ENCODE results near the gene MYBPC2.

Gene MYBPC2

DNA sequence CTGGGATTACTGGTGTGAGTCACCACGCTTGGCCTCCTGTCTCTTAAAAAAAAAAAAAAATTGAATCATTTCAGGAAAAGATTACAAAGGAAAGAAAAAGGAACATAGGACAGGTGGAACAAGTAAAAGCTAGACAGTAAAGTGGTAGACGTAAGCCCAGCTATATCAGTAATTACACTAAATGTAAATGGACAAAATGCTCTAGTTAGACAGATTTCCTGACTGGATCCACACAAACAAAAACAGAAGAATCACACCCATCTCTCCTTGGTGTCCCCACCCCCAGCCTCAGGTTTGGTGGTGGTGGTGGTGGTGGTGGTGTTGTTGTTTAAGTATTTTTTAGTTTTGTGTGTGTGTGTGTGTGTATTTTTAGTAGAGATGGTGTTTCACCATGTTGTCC lies 20.3 kb upstream of the MYBPC2 start:
- Histone ChIP-seq H3K27ac (no peak overlapping the region), H3K4me3 (no peak overlapping the region)
- TF ChIP-seq, protein P1, sequence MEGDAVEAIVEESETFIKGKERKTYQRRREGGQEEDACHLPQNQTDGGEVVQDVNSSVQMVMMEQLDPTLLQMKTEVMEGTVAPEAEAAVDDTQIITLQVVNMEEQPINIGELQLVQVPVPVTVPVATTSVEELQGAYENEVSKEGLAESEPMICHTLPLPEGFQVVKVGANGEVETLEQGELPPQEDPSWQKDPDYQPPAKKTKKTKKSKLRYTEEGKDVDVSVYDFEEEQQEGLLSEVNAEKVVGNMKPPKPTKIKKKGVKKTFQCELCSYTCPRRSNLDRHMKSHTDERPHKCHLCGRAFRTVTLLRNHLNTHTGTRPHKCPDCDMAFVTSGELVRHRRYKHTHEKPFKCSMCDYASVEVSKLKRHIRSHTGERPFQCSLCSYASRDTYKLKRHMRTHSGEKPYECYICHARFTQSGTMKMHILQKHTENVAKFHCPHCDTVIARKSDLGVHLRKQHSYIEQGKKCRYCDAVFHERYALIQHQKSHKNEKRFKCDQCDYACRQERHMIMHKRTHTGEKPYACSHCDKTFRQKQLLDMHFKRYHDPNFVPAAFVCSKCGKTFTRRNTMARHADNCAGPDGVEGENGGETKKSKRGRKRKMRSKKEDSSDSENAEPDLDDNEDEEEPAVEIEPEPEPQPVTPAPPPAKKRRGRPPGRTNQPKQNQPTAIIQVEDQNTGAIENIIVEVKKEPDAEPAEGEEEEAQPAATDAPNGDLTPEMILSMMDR (IDR thresholded peaks at IDR 0.05), result no peak
- DNase-seq (ENCODE audit: low spot score), result no peak

DNA sequence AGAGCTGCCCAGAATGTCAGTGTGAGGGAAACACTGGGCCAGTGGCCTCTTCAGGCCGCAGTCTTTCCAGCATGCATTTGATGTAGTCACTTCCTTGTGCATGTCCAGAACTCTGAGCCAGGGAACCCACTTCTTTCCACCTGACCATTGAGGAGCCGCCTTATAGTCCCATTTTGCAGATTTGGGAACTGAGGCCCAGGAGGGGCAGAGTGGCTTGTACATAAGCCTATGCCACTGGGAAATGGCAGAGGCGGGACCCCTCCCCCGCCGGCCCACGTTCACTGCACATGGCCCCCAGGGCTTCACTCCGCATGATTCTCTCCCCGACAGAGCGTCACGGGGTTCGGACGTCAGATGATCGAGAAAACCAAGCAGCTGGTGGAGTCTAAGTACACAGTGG lies 19.6 kb upstream of the MYBPC2 start:
- Histone ChIP-seq H3K27ac (no peak overlapping the region), H3K4me3 (no peak overlapping the region)
- TF ChIP-seq, protein P1 (IDR thresholded peaks at IDR 0.05), result no peak
- no peak for DNase-seq (ENCODE audit: low spot score)

DNA sequence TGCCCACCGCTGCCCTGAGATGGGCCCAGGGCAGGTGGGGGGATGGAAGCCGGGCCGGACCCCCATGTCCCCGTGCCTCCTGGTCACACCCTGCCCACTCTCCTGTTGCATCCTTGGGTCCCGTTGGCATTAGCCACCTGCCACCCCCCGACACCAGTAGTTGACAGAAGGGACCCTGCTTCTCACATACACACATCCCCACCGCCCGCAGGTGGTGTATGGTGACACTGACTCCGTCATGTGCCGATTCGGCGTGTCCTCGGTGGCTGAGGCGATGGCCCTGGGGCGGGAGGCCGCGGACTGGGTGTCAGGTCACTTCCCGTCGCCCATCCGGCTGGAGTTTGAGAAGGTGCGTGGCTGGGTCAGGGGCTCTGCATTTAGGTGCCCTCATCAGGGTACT lies 19.2 kb upstream of the MYBPC2 start:
- no peak overlapping the region for H3K27ac ChIP-seq
- no peak for DNase-seq (ENCODE audit: low spot score)
- TF ChIP-seq, protein P1 (IDR thresholded peaks at IDR 0.05), result no peak
- no peak overlapping the region for H3K4me3 ChIP-seq

DNA sequence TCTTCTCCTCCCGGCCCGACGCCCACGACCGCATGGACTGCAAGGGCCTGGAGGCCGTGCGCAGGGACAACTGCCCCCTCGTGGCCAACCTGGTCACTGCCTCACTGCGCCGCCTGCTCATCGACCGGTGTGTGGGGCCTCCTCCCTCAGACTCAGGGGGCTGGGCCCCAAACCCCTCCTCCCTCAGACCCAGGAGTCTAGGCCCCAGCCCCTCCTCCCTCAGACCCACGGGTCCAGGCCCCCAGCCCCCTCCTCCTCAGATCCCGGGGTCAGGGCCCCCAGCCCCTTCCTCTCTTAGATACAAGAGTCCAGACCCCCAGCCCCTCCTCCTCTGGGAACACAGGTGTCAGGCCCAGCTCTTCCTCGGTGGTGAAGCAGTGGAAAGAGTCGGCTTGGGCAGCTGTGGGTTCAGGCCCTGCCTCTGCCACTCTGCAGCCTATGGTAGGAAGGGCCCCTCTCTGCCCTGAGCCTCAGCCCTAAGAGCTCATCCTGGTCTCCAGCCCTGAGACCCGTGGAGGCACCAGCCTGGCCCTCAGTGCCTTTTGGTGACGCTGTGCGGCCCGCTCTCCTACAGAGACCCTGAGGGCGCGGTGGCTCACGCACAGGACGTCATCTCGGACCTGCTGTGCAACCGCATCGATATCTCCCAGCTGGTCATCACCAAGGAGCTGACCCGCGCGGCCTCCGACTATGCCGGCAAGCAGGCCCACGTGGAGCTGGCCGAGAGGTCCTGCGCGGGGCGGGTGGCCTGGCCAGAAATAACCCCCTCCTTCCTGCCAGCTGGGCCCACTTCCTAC lies 17.6 kb upstream of the MYBPC2 start:
- TF ChIP-seq, protein P1 (IDR thresholded peaks at IDR 0.05), result peak; percentile 85
- DNase-seq (ENCODE audit: low spot score), result no peak
- peak overlapping the region; percentile 17 for H3K4me3 ChIP-seq
- no peak overlapping the region for H3K27ac ChIP-seq

DNA sequence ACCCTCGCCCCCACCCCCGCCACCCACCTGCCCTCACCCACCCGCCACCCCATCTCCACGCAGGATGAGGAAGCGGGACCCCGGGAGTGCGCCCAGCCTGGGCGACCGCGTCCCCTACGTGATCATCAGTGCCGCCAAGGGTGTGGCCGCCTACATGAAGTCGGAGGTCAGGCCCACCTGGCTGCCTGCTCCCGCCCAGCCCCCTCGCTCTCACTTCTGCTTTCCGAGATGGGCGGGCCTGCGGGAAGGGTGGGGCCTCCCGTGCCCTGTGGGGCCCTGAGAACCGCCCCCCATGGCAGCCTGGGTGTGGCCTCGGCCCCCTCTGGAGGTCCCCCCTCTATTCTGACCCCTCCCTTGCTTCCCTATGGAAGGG lies 17.0 kb upstream of the MYBPC2 start:
- Histone ChIP-seq H3K27ac (no peak overlapping the region), H3K4me3 (peak overlapping the region; percentile 17)
- TF ChIP-seq, protein P1 (IDR thresholded peaks at IDR 0.05), result no peak
- no peak for DNase-seq (ENCODE audit: low spot score)

DNA sequence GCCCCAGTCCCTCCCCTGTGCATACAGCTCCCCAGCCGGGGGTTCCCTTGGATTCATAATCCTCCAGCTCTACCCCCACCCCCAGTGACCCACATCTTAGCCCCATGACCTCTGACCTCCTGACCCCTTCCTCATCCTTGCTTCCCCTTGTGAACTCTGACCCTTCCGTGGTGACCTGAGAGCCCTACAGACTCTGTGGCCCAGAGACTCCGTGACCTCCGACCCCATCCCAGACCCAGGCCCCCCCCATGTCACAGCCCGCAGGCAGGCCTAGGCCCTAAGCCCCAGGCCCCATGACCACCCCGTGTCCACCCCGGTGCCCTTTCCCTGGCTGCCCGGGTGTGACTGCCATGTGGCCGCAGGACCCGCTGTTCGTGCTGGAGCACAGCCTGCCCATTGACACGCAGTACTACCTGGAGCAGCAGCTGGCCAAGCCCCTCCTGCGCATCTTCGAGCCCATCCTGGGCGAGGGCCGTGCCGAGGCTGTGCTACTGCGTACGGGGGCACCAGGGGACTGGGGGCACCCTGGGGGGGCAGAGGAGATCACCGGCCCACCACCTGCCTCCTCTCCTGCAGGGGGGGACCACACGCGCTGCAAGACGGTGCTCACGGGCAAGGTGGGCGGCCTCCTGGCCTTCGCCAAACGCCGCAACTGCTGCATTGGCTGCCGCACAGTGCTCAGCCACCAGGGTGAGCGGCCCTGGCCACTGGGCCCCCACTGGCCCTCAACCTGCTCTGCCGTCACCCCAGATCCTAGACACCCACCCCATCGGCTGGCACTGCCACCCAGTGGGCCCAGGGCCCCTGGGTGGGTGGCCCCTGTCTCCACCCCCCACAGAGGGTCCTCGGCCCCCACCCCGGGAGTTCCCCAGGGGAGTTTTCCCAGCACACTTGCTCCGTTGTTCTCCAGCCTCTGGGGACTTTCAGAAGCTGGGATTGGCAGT lies 16.4 kb upstream of the MYBPC2 start:
- no peak for DNase-seq (ENCODE audit: low spot score)
- TF ChIP-seq, protein P1 (IDR thresholded peaks at IDR 0.05), result no peak
- Histone ChIP-seq H3K4me3 (no peak overlapping the region), H3K27ac (no peak overlapping the region)
